Ovary (tissue), 9 donors: ENCODE results near the gene MUC6. TPM values are rescaled to one million over a fixed set of nuclear protein-coding genes. Genes with fewer than 3 reads are reported as not detected.

ENCODE experiments used
- DNase-seq, 5 donors: peaks; one replicate each; pipeline ENCODE4 v3.0.0-alpha.2; 2019 to 2020
- H3K27ac ChIP-seq, 2 donors: fragments of 200-600 bp; one replicate each; pipeline versions ENCODE4 v1.5.1 to v1.8.0; 2019 to 2022
- H3K27me3 ChIP-seq: fragments of 200-600 bp; one replicate; pipeline ENCODE4 v1.8.0; 2022
- H3K36me3 ChIP-seq: fragments of 200-600 bp; sonication (generic); one replicate; pipeline ENCODE4 v1.5.1; 2019
- H3K4me1 ChIP-seq: one replicate; pipeline ENCODE4 v1.8.1; 2013; ENCODE audit warnings: mild to moderate bottlenecking, moderate library complexity; ENCODE audit not compliant: insufficient read depth
- H3K4me3 ChIP-seq: fragments of 200-600 bp; sonication (generic); one replicate; pipeline ENCODE4 v1.5.1; 2017
- H3K9me3 ChIP-seq, 2 donors: fragments of 200-600 bp in 1 of 2; sonication (generic) in 1 of 2; one replicate each; pipeline versions ENCODE4 v1.5.1 to v1.8.1; 2013 to 2019; ENCODE audit warnings: mild to moderate bottlenecking in 1 of 2, moderate library complexity in 1 of 2
- EP300 ChIP-seq: sonication (generic); formaldehyde crosslinking; IDR thresholded peaks from one replicate; pipeline ENCODE4 v1.6.1; 2017; ENCODE audit warnings: antibody characterized with exemption
- POLR2A ChIP-seq: fragments of 450-650 bp; IDR thresholded peaks from one replicate; pipeline ENCODE4 v1.6.1; 2017; ENCODE audit warnings: antibody characterized with exemption, mild to moderate bottlenecking, moderate library complexity
- WGBS, 3 donors: extraction: QIAGEN DNeasy Blood & Tissue Kit in 1 of 3; methylation state at CpG; one replicate each; pipeline versions ENCODE4 v1.1.5 to v1.1.7; 2013 to 2017; 5-methylcytosine and 5-hydroxymethylcytosine counted together
- intact Hi-C, 4 donors: fragments of 100-400 bp; cut with DNase I; formaldehyde crosslinking; loops; one replicate each; pipeline versions ENCODE4 v1.11.0 to v1.15.1; 2022 to 2023
- polyA plus RNA-seq, 2 donors: library from polyadenylated mRNA; stranded (reverse); fragments of 200-250 nt in 1 of 2; fragments of 350-450 nt in 1 of 2; fragmentation: Illumina TruSeq in 1 of 2; extraction: RNeasy Lipid Tissue Mini Kit (QIAGEN cat#74804) in 1 of 2; gene quantifications; one replicate each; pipeline ENCODE4 v1.2.3, GENCODE V29; 2013 to 2014
- total RNA-seq, 7 donors: library from RNA; depleted of rRNA in 2 of 7; stranded (reverse); fragments of >200 nt in 2 of 7; fragmentation: NEBNext Ultra II Directional in 3 of 7; extraction: Animal tissue kit (Norgen Biotek cat#: 25700) in 3 of 7; gene quantifications; one replicate each; pipeline versions ENCODE4 v1.1.0 to v1.2.4, GENCODE V29; 2016 to 2023
- TF ChIP-seq, protein P1 (sequence below), 3 donors: fragments of 450-650 bp in 2 of 3; fragments of 200-600 bp in 1 of 3; IDR thresholded peaks; one replicate each; pipeline versions ENCODE4 v1.5.1 to v1.8.0; 2016 to 2022; ENCODE audit warnings: antibody characterized with exemption in 3 of 3, mild to moderate bottlenecking in 1 of 3
- donor health status: DM: no; HTN: no; CAD: no; lungs with moderate emphysema.
- donor health status: DM: no; HTN: no; CAD: no.
- donor health status: Bipolar disorder and iron deficiency.
- donor health status: DM: yes; HTN: yes; CAD: no.
- donor health status: DM: no; HTN: no; CAD: no.
- donor health status: DM: yes; HTN: yes; CAD: no.

The MUC6 gene
- total and polyA plus RNA-seq, 9 donors: 0.02 to 7.2 (median 0.31) TPM; not detected in 1

DNA sequence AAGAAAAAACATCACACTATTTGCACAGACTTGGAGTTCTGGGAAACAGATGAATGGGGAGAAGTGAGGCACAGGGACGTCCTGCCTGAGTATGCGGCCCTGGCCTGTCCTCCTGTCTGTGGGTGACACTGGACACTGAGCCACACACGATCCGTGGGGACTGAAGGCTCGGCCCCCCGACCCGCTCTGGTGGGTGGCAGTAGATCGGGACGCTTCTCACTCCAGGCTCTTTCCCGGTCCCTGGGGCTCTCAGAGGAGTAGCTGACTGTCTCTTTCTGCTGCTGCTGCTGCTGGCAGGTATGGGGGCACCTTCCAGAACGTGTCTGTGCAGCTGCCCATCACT is 27.7 kb downstream of the MUC6 start:
- intact Hi-C loops: loop anchor here in 1 of 4 donors (10.0 kb wide), 1 partner anchor 154 kb away; no protein-coding TSS in a partner anchor
- Histone ChIP-seq H3K9me3 (no peaks in the 10 kb centered on the region), H3K36me3 (no peaks in the 10 kb centered on the region), H3K4me1 (peaks cover 2% of the 10 kb centered on the region), H3K27ac (no peak overlapping the region), H3K4me3 (no peak overlapping the region), H3K27me3 (no peaks in the 10 kb centered on the region)
- DNase-seq: no peak
- 90 to 95% (median 90%) methylated on average over 11 of the region's 11 CpGs for WGBS, 3 donors
- TF ChIP-seq, protein P1, sequence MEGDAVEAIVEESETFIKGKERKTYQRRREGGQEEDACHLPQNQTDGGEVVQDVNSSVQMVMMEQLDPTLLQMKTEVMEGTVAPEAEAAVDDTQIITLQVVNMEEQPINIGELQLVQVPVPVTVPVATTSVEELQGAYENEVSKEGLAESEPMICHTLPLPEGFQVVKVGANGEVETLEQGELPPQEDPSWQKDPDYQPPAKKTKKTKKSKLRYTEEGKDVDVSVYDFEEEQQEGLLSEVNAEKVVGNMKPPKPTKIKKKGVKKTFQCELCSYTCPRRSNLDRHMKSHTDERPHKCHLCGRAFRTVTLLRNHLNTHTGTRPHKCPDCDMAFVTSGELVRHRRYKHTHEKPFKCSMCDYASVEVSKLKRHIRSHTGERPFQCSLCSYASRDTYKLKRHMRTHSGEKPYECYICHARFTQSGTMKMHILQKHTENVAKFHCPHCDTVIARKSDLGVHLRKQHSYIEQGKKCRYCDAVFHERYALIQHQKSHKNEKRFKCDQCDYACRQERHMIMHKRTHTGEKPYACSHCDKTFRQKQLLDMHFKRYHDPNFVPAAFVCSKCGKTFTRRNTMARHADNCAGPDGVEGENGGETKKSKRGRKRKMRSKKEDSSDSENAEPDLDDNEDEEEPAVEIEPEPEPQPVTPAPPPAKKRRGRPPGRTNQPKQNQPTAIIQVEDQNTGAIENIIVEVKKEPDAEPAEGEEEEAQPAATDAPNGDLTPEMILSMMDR (IDR thresholded peaks at IDR 0.05): no peak
- TF ChIP-seq POLR2A (no peak), EP300 (no peak)

GRCh38 chr11:1008001-1008802 is 28.3 kb downstream of the MUC6 start:
- 90 to 91% (median 91%) methylated on average over 31 to 38 of the region's 38 CpGs for WGBS, 3 donors
- Histone ChIP-seq H3K27me3 (no peaks in the 10 kb centered on the region), H3K4me3 (no peak overlapping the region), H3K4me1 (peaks cover 2% of the 10 kb centered on the region), H3K27ac (no peak overlapping the region), H3K9me3 (no peaks in the 10 kb centered on the region), H3K36me3 (no peaks in the 10 kb centered on the region)
- intact Hi-C loops: loop anchor here in 1 of 4 donors (10.0 kb wide), 1 partner anchor 153 kb away; no protein-coding TSS in a partner anchor
- no peak for DNase-seq
- no peak for TF ChIP-seq POLR2A
- TF ChIP-seq, protein P1 (IDR thresholded peaks at IDR 0.05): no peak
- no peak for TF ChIP-seq EP300

- intact Hi-C loops: loop anchor here in 1 of 4 donors (10.0 kb wide), 1 partner anchor 152 kb away; no protein-coding TSS in a partner anchor
- H3K4me1 ChIP-seq: peaks cover 2% of the 10 kb centered on the region
- H3K4me3 ChIP-seq: no peak overlapping the region
- TF ChIP-seq EP300 (no peak), POLR2A (no peak)
- TF ChIP-seq, protein P1 (IDR thresholded peaks at IDR 0.05): no peak
- no peaks in the 10 kb centered on the region for H3K9me3 ChIP-seq
- DNase-seq: no peak
- WGBS, 3 donors: 85 to 88% (median 88%) methylated on average over 10 of the region's 10 CpGs
- H3K27me3 ChIP-seq: no peaks in the 10 kb centered on the region
- H3K27ac ChIP-seq: no peak overlapping the region
- H3K36me3 ChIP-seq: no peaks in the 10 kb centered on the region
Measured at GRCh38 chr11:1007279-1007678, 29.2 kb downstream of the MUC6 start.

DNA sequence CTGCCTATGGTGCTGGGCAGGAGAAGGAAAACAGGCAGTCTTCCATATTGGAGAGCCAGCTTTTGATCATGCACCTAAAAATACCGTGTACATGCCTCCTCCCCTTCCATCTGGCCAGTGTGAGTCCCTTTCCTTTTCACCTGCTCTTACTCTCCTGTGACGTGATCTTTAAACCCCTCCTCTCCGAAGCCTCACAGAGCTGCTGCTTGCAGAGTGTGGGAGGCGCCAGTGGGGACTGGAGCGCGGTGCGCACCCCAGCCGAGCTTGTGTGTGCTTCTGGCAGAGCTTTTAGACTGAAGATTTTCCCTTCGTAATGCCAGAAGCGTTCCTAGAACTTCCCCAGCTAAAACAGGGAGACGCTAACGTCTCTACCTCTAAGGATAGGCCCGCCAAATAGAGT is 29.8 kb downstream of the MUC6 start:
- DNase-seq: peak in 3 of 5 donors; percentile 26 to 63 (median 47)
- WGBS, 3 donors: 33 to 36% (median 36%) methylated on average over 13 of the region's 13 CpGs
- H3K36me3 ChIP-seq: no peaks in the 10 kb centered on the region

More for the DNA sequence above, 29.8 kb downstream of the MUC6 start:
- H3K27me3 ChIP-seq: no peaks in the 10 kb centered on the region
- intact Hi-C loops: loop anchor here in 1 of 4 donors (10.0 kb wide), 1 partner anchor 152 kb away; no protein-coding TSS in a partner anchor
- no peak overlapping the region for H3K27ac ChIP-seq
- H3K4me3 ChIP-seq: no peak overlapping the region
- no peak for TF ChIP-seq POLR2A
- TF ChIP-seq, protein P1 (IDR thresholded peaks at IDR 0.05): no peak
- TF ChIP-seq EP300: no peak
- peaks cover 2% of the 10 kb centered on the region for H3K4me1 ChIP-seq
- H3K9me3 ChIP-seq: no peaks in the 10 kb centered on the region
